ENCODE measurements around the gene AGFG2.

Gene AGFG2

GRCh38 chr7:100553032-100553431 lies 14.0 kb downstream of the AGFG2 start:
- peaks cover 33% of the 10 kb centered on the region for H3K36me3 ChIP-seq (replicated peaks; ENCODE audit: low read depth, low read length)
- H3K27ac ChIP-seq (ENCODE audit: low read length) = no peak overlapping the region

GRCh38 chr7:100555701-100556100 lies 16.7 kb downstream of the AGFG2 start:
- Histone ChIP-seq H3K4me3 (ENCODE audit: low read length) (no peak overlapping the region), H4K20me1 (ENCODE audit: insufficient read depth, low read length) (no peaks in the 10 kb centered on the region), H3K9ac (ENCODE audit: low read length) (no peak overlapping the region), H3K4me2 (ENCODE audit: low read length) (no peak overlapping the region), H3K9me3 (ENCODE audit: insufficient read depth, low read length) (no peaks in the 10 kb centered on the region), H3K4me1 (ENCODE audit: low read length) (peaks cover 4% of the 10 kb centered on the region; the same call in 1 of the 2 replicates), H3K36me3 (replicated peaks; ENCODE audit: low read depth, low read length) (peaks cover 24% of the 10 kb centered on the region), H3K27me3 (ENCODE audit: low read depth, low read length) (no peaks in the 10 kb centered on the region), H3K79me2 (ENCODE audit: low read length) (no peaks in the 10 kb centered on the region), H3K27ac (ENCODE audit: low read length) (no peak overlapping the region), H2AFZ (ENCODE audit: low read depth, low read length) (no peak overlapping the region)
- TF ChIP-seq CTCF (IDR thresholded peaks at IDR 0.05; ENCODE audit: low read depth, low read length) (no peak), EZH2phosphoT487 (IDR thresholded peaks at IDR 0.05; ENCODE audit: low read depth) (no peak)

More at GRCh38 chr7:100553032-100553431, 14.0 kb downstream of the AGFG2 start:
- Histone ChIP-seq H3K9ac (ENCODE audit: low read length) (no peak overlapping the region), H3K4me1 (ENCODE audit: low read length) (peaks cover 23% of the 10 kb centered on the region), H3K9me3 (ENCODE audit: insufficient read depth, low read length) (no peaks in the 10 kb centered on the region), H3K4me3 (ENCODE audit: low read length) (no peak overlapping the region), H3K4me2 (ENCODE audit: low read length) (no peak overlapping the region), H2AFZ (ENCODE audit: low read depth, low read length) (no peak overlapping the region), H3K27me3 (ENCODE audit: low read depth, low read length) (no peaks in the 10 kb centered on the region), H4K20me1 (ENCODE audit: insufficient read depth, low read length) (no peaks in the 10 kb centered on the region), H3K79me2 (ENCODE audit: low read length) (peaks cover 6% of the 10 kb centered on the region)
- TF ChIP-seq EZH2phosphoT487 (IDR thresholded peaks at IDR 0.05; ENCODE audit: low read depth) = no peak
- no peak for TF ChIP-seq CTCF (IDR thresholded peaks at IDR 0.05; ENCODE audit: low read depth, low read length)

- Histone ChIP-seq H3K4me2 (ENCODE audit: low read length) (no peak overlapping the region), H3K36me3 (replicated peaks; ENCODE audit: low read depth, low read length) (peaks cover 27% of the 10 kb centered on the region), H3K79me2 (ENCODE audit: low read length) (no peaks in the 10 kb centered on the region), H3K9ac (ENCODE audit: low read length) (no peak overlapping the region), H4K20me1 (ENCODE audit: insufficient read depth, low read length) (no peaks in the 10 kb centered on the region), H3K4me3 (ENCODE audit: low read length) (no peak overlapping the region), H3K4me1 (ENCODE audit: low read length) (peaks cover 4% of the 10 kb centered on the region; the same call in 1 of the 2 replicates), H3K27me3 (ENCODE audit: low read depth, low read length) (no peaks in the 10 kb centered on the region), H3K9me3 (ENCODE audit: insufficient read depth, low read length) (no peaks in the 10 kb centered on the region), H2AFZ (ENCODE audit: low read depth, low read length) (no peak overlapping the region), H3K27ac (ENCODE audit: low read length) (no peak overlapping the region)
- no peak for TF ChIP-seq CTCF (IDR thresholded peaks at IDR 0.05; ENCODE audit: low read depth, low read length)
- TF ChIP-seq EZH2phosphoT487 (IDR thresholded peaks at IDR 0.05; ENCODE audit: low read depth) = no peak
Measured at GRCh38 chr7:100556541-100556940, 17.5 kb downstream of the AGFG2 start.

- peaks cover 12% of the 10 kb centered on the region for H3K36me3 ChIP-seq (replicated peaks; ENCODE audit: low read depth, low read length)
- TF ChIP-seq EZH2phosphoT487 (IDR thresholded peaks at IDR 0.05; ENCODE audit: low read depth) (no peak), CTCF (IDR thresholded peaks at IDR 0.05; ENCODE audit: low read depth, low read length) (no peak)
- no peak overlapping the region for H3K4me3 ChIP-seq (ENCODE audit: low read length)
- peaks cover 4% of the 10 kb centered on the region; the same call in 1 of the 2 replicates for H3K4me1 ChIP-seq (ENCODE audit: low read length)
- H4K20me1 ChIP-seq (ENCODE audit: insufficient read depth, low read length) = no peaks in the 10 kb centered on the region
- H3K27me3 ChIP-seq (ENCODE audit: low read depth, low read length) = no peaks in the 10 kb centered on the region
- no peaks in the 10 kb centered on the region for H3K9me3 ChIP-seq (ENCODE audit: insufficient read depth, low read length)
- no peaks in the 10 kb centered on the region for H3K79me2 ChIP-seq (ENCODE audit: low read length)
- H3K4me2 ChIP-seq (ENCODE audit: low read length) = no peak overlapping the region
- H3K9ac ChIP-seq (ENCODE audit: low read length) = no peak overlapping the region
- H2AFZ ChIP-seq (ENCODE audit: low read depth, low read length) = no peak overlapping the region
- no peak overlapping the region for H3K27ac ChIP-seq (ENCODE audit: low read length)
Measured at GRCh38 chr7:100559127-100559526, 20.1 kb downstream of the AGFG2 start.
